ENCODE data around the gene DUSP7. TPM values are rescaled to one million over a fixed set of nuclear protein-coding genes. Genes with fewer than 3 reads are reported as not detected.

The DUSP7 gene
- total RNA-seq, 4 donors from 2014 or later, result 54.6 to 96.3 (median 79.2) TPM

- 71 to 89% methylated on average over 2 to 14 of the region's 17 CpGs for WGBS, 2 donors
- TF ChIP-seq POLR2A (IDR thresholded peaks at IDR 0.05), result no peak
- no peak for TF ChIP-seq CTCF (IDR thresholded peaks at IDR 0.05)
- H3K4me3 ChIP-seq (ENCODE audit: low read depth, poor library complexity, severe bottlenecking), result no peak overlapping the region
- DNase-seq (ENCODE audit: low spot score in 2 of 2), result no peak
- intact Hi-C loops (cut with DNase I; ENCODE audit: low total_unique reads), result no loop called here
These were observed 16.5 kb downstream of the DUSP7 start for GRCh38 chr3:52039846-52040245.

- DNase-seq (ENCODE audit: low spot score in 2 of 2), result no peak
- intact Hi-C loops (cut with DNase I; ENCODE audit: low total_unique reads), result no loop called here
- TF ChIP-seq CTCF (IDR thresholded peaks at IDR 0.05), result no peak
- no peak overlapping the region for H3K4me3 ChIP-seq (ENCODE audit: low read depth, poor library complexity, severe bottlenecking)
- WGBS, 2 donors, result 83 to 94% methylated on average over 4 of the region's 4 CpGs
These were observed 16.9 kb downstream of the DUSP7 start for GRCh38 chr3:52039426-52039825.

- H3K4me3 ChIP-seq (ENCODE audit: low read depth, poor library complexity, severe bottlenecking), result no peak overlapping the region
- intact Hi-C loops (cut with DNase I; ENCODE audit: low total_unique reads), result no loop called here
- TF ChIP-seq CTCF (IDR thresholded peaks at IDR 0.05), result no peak
- no peak for TF ChIP-seq POLR2A (IDR thresholded peaks at IDR 0.05)
- WGBS, 2 donors, result 73 to 76% methylated on average over 5 to 6 of the region's 6 CpGs
- DNase-seq (ENCODE audit: low spot score in 2 of 2), result no peak
These were observed 18.1 kb downstream of the DUSP7 start for GRCh38 chr3:52038227-52038626.

GRCh38 chr3:52037291-52037690, 19.1 kb downstream of the DUSP7 start:
- no peak overlapping the region for H3K4me3 ChIP-seq (ENCODE audit: low read depth, poor library complexity, severe bottlenecking)
- TF ChIP-seq POLR2A (IDR thresholded peaks at IDR 0.05) (no peak), CTCF (IDR thresholded peaks at IDR 0.05) (no peak)
- 60 to 85% methylated on average over 2 to 4 of the region's 4 CpGs for whole genome bisulfite sequencing, 2 donors
- intact Hi-C loops (cut with DNase I; ENCODE audit: low total_unique reads), result no loop called here
- DNase-seq (ENCODE audit: low spot score in 2 of 2), result no peak

GRCh38 chr3:52036829-52037228, 19.5 kb downstream of the DUSP7 start:
- DNase-seq (ENCODE audit: low spot score in 2 of 2), result no peak
- TF ChIP-seq CTCF (IDR thresholded peaks at IDR 0.05) (no peak), POLR2A (IDR thresholded peaks at IDR 0.05) (no peak)
- no peak overlapping the region for H3K4me3 ChIP-seq (ENCODE audit: low read depth, poor library complexity, severe bottlenecking)
- intact Hi-C loops (cut with DNase I; ENCODE audit: low total_unique reads), result no loop called here
- WGBS, 2 donors, result 50 to 61% methylated on average over 5 of the region's 5 CpGs

GRCh38 chr3:52036222-52036694, 20.1 kb downstream of the DUSP7 start:
- TF ChIP-seq POLR2A (IDR thresholded peaks at IDR 0.05), result no peak
- no peak for TF ChIP-seq CTCF (IDR thresholded peaks at IDR 0.05)
- no peak overlapping the region for H3K4me3 ChIP-seq (ENCODE audit: low read depth, poor library complexity, severe bottlenecking)
- WGBS, 2 donors, result 44 to 63% methylated on average over 4 to 5 of the region's 5 CpGs
- no peak for DNase-seq (ENCODE audit: low spot score in 2 of 2)
- intact Hi-C loops (cut with DNase I; ENCODE audit: low total_unique reads), result no loop called here

Measured in lower leg skin (tissue), 4 donors.